Stomach (tissue), 9 donors: ENCODE data around the gene N4BP3. TPM values are rescaled to one million over a fixed set of nuclear protein-coding genes. Genes with fewer than 3 reads are reported as not detected.

Experiments used
- DNase-seq, 2 donors: peaks; one replicate each; pipeline versions ENCODE4 v3.0.0 to v3.0.0-alpha.2; 2013 to 2019
- H3K27ac ChIP-seq, 5 donors: fragments of 200-600 bp in 4 of 5; sonication (generic) in 4 of 5; one replicate each; pipeline ENCODE4 v1.5.1; 2013 to 2019; ENCODE audit warnings: mild to moderate bottlenecking in 1 of 5, moderate library complexity in 1 of 5
- H3K27me3 ChIP-seq, 3 donors: fragments of 200-600 bp; sonication (generic); one replicate each; pipeline ENCODE4 v1.5.1; 2017 to 2019; ENCODE audit warnings: mixed run types in 1 of 3
- H3K36me3 ChIP-seq, 4 donors: fragments of 200-600 bp; sonication (generic); 1 replicate in 3 of 4; 2 replicates in 1 of 4; pipeline ENCODE4 v1.5.1; 2016 to 2019
- H3K4me1 ChIP-seq, 4 donors: fragments of 200-600 bp; sonication (generic); one replicate each; pipeline ENCODE4 v1.5.1; 2016 to 2019
- H3K4me3 ChIP-seq, 4 donors: fragments of 200-600 bp; sonication (generic) in 3 of 4; one replicate each; pipeline ENCODE4 v1.5.1; 2016 to 2019; ENCODE audit warnings: mild to moderate bottlenecking in 1 of 4
- H3K9me3 ChIP-seq, 4 donors: fragments of 200-600 bp; sonication (generic); one replicate each; pipeline ENCODE4 v1.5.1; 2016 to 2019
- EP300 ChIP-seq: sonication (generic); formaldehyde crosslinking; IDR thresholded peaks from one replicate; pipeline ENCODE4 v1.6.1; 2017; ENCODE audit warnings: antibody characterized with exemption
- POLR2A ChIP-seq, 4 donors: fragments of 450-650 bp; IDR thresholded peaks; one replicate each; pipeline ENCODE4 v1.6.1; 2016; ENCODE audit warnings: antibody characterized with exemption in 4 of 4, control low read depth in 2 of 4, mild to moderate bottlenecking in 1 of 4, moderate library complexity in 1 of 4
- POLR2AphosphoS5 ChIP-seq, 3 donors: sonication (generic); formaldehyde crosslinking; IDR thresholded peaks; one replicate each; pipeline ENCODE4 v1.6.1; 2016; ENCODE audit warnings: antibody characterized with exemption in 3 of 3
- WGBS, 5 donors: extraction: QIAGEN DNeasy Blood & Tissue Kit in 3 of 5; methylation state at CpG; one replicate each; pipeline versions ENCODE4 v1.1.5 to v1.1.7; 2013 to 2018; 5-methylcytosine and 5-hydroxymethylcytosine counted together
- intact Hi-C: fragments of 100-400 bp; cut with DNase I; formaldehyde crosslinking; loops from one replicate; pipeline ENCODE4 v1.15.1; 2023; ENCODE audit warnings: low total_unique reads
- polyA plus RNA-seq, 3 donors: library from polyadenylated mRNA; stranded (reverse); fragments of 200-250 nt; gene quantifications; one replicate each; pipeline ENCODE4 v1.2.3, GENCODE V29; 2013
- total RNA-seq, 5 donors: library from RNA; depleted of rRNA; stranded (reverse); fragments of >200 nt; gene quantifications; one replicate each; pipeline versions ENCODE4 v1.1.0 to v1.2.3, GENCODE V29; 2014 to 2016
- TF ChIP-seq, protein P1 (sequence below), 7 experiments: fragments of 450-650 bp in 4 of 7; fragments of 200-600 bp in 3 of 7; sonication (generic) in 3 of 7; IDR thresholded peaks; one replicate each; pipeline ENCODE4 v1.5.1; 2016 to 2019; ENCODE audit warnings: antibody characterized with exemption in 7 of 7, control low read depth in 2 of 7, mild to moderate bottlenecking in 1 of 7
- donor health status: healthy with polysubstance abuse.
- donor health status: Bipolar disorder and iron deficiency.
- donor health status: healthy.

The N4BP3 gene
- total and polyA plus RNA-seq, 8 donors = 2.6 to 6.1 (median 3.8) TPM; not detected in 1

DNA sequence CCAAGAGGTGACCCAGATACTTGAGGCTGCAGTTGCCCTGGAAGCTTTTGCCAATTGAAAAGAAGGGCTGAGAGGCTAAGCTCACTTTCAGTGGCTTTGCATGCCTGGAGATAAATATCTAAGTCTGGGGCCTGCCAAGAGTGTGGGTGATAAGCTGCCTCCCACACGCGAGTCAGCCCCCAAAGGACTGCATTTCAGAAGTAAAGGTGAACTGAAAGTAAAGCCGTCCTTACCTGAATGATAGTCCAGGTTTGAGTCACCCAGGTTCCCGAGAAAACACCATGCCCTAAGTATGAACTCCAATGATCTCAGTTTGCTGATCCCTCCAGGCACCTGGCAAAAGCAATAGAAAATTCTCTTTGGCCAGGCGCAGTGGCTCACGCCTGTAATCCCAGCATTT lies 22.5 kb upstream of the N4BP3 start:
- Histone ChIP-seq H3K4me1 (peaks cover 0 to 3% (median 0%) of the 10 kb centered on the region in 4 donors), H3K9me3 (peaks cover 0 to 12% (median 0%) of the 10 kb centered on the region in 4 donors), H3K4me3 (no peak overlapping the region), H3K27ac (no peak overlapping the region), H3K36me3 (no peaks in the 10 kb centered on the region), H3K27me3 (peaks cover 0 to 39% (median 10%) of the 10 kb centered on the region in 3 donors)
- no peak for TF ChIP-seq EP300
- no peak for TF ChIP-seq POLR2A (IDR thresholded peaks at IDR 0.05)
- TF ChIP-seq POLR2AphosphoS5 (IDR thresholded peaks at IDR 0.05) = no peak
- TF ChIP-seq, protein P1, sequence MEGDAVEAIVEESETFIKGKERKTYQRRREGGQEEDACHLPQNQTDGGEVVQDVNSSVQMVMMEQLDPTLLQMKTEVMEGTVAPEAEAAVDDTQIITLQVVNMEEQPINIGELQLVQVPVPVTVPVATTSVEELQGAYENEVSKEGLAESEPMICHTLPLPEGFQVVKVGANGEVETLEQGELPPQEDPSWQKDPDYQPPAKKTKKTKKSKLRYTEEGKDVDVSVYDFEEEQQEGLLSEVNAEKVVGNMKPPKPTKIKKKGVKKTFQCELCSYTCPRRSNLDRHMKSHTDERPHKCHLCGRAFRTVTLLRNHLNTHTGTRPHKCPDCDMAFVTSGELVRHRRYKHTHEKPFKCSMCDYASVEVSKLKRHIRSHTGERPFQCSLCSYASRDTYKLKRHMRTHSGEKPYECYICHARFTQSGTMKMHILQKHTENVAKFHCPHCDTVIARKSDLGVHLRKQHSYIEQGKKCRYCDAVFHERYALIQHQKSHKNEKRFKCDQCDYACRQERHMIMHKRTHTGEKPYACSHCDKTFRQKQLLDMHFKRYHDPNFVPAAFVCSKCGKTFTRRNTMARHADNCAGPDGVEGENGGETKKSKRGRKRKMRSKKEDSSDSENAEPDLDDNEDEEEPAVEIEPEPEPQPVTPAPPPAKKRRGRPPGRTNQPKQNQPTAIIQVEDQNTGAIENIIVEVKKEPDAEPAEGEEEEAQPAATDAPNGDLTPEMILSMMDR (IDR thresholded peaks at IDR 0.05) = no peak
- DNase-seq = no peak
- intact Hi-C loops = no loop called here
- 63 to 77% (median 66%) methylated on average over 6 of the region's 6 CpGs for WGBS, 5 donors

DNA sequence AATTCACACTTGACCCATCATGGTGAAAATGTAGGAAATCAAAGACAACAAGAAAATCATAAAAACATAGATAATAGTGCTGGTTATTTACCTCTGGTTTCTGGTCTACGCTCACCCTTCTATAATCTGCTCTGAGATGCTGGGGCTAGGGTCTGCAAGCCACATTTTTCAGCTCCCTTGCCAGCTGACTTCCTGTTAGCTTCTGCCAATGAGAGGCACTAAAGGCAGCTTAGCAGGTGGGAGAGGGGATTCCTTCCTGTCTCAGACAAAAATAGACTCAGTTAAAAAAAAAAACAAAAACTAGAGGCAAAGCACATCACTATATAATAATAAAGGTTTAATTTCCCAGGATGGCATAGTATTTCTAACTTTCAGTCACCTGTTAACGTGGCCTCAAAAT lies 20.2 kb upstream of the N4BP3 start:
- 64 to 78% (median 71%) methylated on average over 2 of the region's 2 CpGs for WGBS, 5 donors
- H3K27me3 ChIP-seq = peaks cover 0 to 18% (median 0%) of the 10 kb centered on the region in 3 donors
- TF ChIP-seq POLR2AphosphoS5 (IDR thresholded peaks at IDR 0.05) (no peak), EP300 (no peak), POLR2A (IDR thresholded peaks at IDR 0.05) (no peak)
- TF ChIP-seq, protein P1 (IDR thresholded peaks at IDR 0.05) = no peak

GRCh38 chr5:178094345-178094744 lies 19.0 kb upstream of the N4BP3 start:
- intact Hi-C loops = no loop called here
- Histone ChIP-seq H3K9me3 (peaks cover 0 to 12% (median 0%) of the 10 kb centered on the region in 4 donors), H3K27me3 (peaks cover 0 to 10% (median 0%) of the 10 kb centered on the region in 3 donors), H3K4me1 (no peaks in the 10 kb centered on the region), H3K36me3 (no peaks in the 10 kb centered on the region), H3K27ac (no peak overlapping the region), H3K4me3 (no peak overlapping the region)
- TF ChIP-seq POLR2A (IDR thresholded peaks at IDR 0.05) (no peak), EP300 (no peak), POLR2AphosphoS5 (IDR thresholded peaks at IDR 0.05) (no peak)
- TF ChIP-seq, protein P1 (IDR thresholded peaks at IDR 0.05) = no peak
- 71 to 82% (median 75%) methylated on average over 9 of the region's 9 CpGs for WGBS, 5 donors
- no peak for DNase-seq

More for the DNA sequence above, 20.2 kb upstream of the N4BP3 start:
- no peak overlapping the region for H3K27ac ChIP-seq
- no peak for DNase-seq
- no peaks in the 10 kb centered on the region for H3K4me1 ChIP-seq
- H3K4me3 ChIP-seq = no peak overlapping the region
- no peaks in the 10 kb centered on the region for H3K36me3 ChIP-seq
- H3K9me3 ChIP-seq = peaks cover 0 to 12% (median 0%) of the 10 kb centered on the region in 4 donors
- intact Hi-C loops = no loop called here

- peaks cover 0 to 4% (median 0%) of the 10 kb centered on the region in 3 donors for H3K27me3 ChIP-seq
- WGBS, 5 donors = 83 to 95% (median 91%) methylated on average over 7 of the region's 7 CpGs
- H3K36me3 ChIP-seq = no peaks in the 10 kb centered on the region
- DNase-seq = no peak
- no peaks in the 10 kb centered on the region for H3K9me3 ChIP-seq
- H3K4me3 ChIP-seq = no peak overlapping the region
- H3K4me1 ChIP-seq = peaks cover 0 to 3% (median 0%) of the 10 kb centered on the region in 4 donors
- H3K27ac ChIP-seq = no peak overlapping the region
- intact Hi-C loops = no loop called here
- TF ChIP-seq POLR2A (IDR thresholded peaks at IDR 0.05) (no peak), EP300 (no peak), POLR2AphosphoS5 (IDR thresholded peaks at IDR 0.05) (no peak)
- TF ChIP-seq, protein P1 (IDR thresholded peaks at IDR 0.05) = no peak
Measured at GRCh38 chr5:178098685-178099084, 14.6 kb upstream of the N4BP3 start.
